ENCODE results near the gene MED14.

DNA sequence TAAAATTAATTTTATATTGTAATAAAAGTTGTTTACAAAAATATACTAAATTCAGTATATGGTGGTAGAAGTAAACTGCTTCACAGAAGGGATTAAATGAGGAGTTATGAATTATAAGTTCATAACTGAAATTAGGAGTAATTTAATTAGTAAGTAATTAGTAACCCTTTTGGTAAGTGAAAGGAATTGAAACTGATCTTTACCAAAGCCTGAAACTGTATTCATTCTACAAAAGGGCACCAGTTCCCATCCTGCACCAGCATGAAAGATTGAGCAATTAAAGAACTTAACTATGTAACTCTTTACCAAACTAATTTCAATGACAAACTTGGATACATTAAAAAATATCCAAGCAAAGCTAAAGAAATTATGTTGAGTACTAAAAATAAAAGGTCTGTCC lies 8.2 kb downstream of the MED14 start:
- TF ChIP-seq POLR2A (IDR thresholded peaks at IDR 0.05): no peak
- no peak for TF ChIP-seq CTCF (IDR thresholded peaks at IDR 0.05)
